Activated T-helper 2 cell treated with anti-CD3 and anti-CD28 coated beads, Interferon-gamma antibody, Interleukin-2, Interleukin-4, amounts not matched to agents 10 μg/mL and 5 μg/mL and 100 μg/mL, durations not matched to agents 14 hours and 24 hours and 36 hours (primary cell): ENCODE measurements around the gene PAIP2. TPM values are rescaled to one million over a fixed set of nuclear protein-coding genes. Genes with fewer than 3 reads are reported as not detected.
"Not testable (repeated sequence)": the region's sequence is repeated elsewhere in the genome, so short reads cannot be mapped to it uniquely, and the experiment has no call there.

Experiments
- DNase-seq: peaks from one replicate; pipeline ENCODE4 v3.0.0; 2021; ENCODE audit warnings: low spot score
- H3K27ac Mint-ChIP-seq: one replicate; pipeline ENCODE4 v1.8.0; 2021; ENCODE audit warnings: mixed read lengths
- H3K27me3 Mint-ChIP-seq: one replicate; pipeline ENCODE4 v1.8.0; 2021; ENCODE audit warnings: low read depth, mixed read lengths
- H3K36me3 Mint-ChIP-seq: one replicate; pipeline ENCODE4 v1.8.0; 2021; ENCODE audit warnings: low read depth, mixed read lengths
- H3K4me1 Mint-ChIP-seq: one replicate; pipeline ENCODE4 v1.8.0; 2021; ENCODE audit warnings: low read depth, mixed read lengths
- H3K4me3 Mint-ChIP-seq: one replicate; pipeline ENCODE4 v1.8.0; 2021; ENCODE audit warnings: low read depth, mild to moderate bottlenecking, moderate library complexity, mixed read lengths
- H3K9me3 Mint-ChIP-seq: one replicate; pipeline ENCODE4 v1.8.0; 2021; ENCODE audit warnings: mixed read lengths
- intact Hi-C: fragments of 100-400 bp; cut with micrococcal nuclease; formaldehyde crosslinking; loops from one replicate; pipeline ENCODE4 v1.15.1; 2023
- total RNA-seq: library from RNA; stranded (reverse); gene quantifications from 2 replicates; pipeline ENCODE4 v1.2.3, GENCODE V29; 2022

PAIP2 gene
- total RNA-seq, 1 donor from 2014 or later, result 98.2 TPM

DNA sequence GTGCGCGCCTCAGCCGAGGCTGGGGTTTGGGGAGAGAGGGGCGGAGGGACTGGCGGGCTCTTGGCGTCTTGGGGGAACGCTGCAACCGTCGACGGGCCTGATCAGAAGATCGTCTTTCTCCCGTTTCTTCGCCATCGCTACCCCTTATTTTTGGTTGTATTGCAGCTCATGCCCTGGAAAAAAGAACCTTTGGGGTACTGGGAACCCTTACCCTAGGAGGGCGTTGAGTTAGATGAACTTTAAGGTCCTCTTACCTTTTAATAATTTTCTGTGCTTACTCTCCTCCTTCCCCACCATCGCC, 719 bp downstream of the PAIP2 start:
- Mint-ChIP-seq H3K4me1 (peaks cover 27% of the 10 kb centered on the region), H3K27me3 (no peaks in the 10 kb centered on the region), H3K4me3 (peak overlapping the region; percentile 93), H3K36me3 (peaks cover 24% of the 10 kb centered on the region), H3K27ac (peak overlapping the region; percentile 98), H3K9me3 (no peaks in the 10 kb centered on the region)
- intact Hi-C loops, result loop anchor here (1.0 kb wide), 1 partner anchor 48 kb away; no protein-coding TSS in a partner anchor
- no peak for DNase-seq

DNA sequence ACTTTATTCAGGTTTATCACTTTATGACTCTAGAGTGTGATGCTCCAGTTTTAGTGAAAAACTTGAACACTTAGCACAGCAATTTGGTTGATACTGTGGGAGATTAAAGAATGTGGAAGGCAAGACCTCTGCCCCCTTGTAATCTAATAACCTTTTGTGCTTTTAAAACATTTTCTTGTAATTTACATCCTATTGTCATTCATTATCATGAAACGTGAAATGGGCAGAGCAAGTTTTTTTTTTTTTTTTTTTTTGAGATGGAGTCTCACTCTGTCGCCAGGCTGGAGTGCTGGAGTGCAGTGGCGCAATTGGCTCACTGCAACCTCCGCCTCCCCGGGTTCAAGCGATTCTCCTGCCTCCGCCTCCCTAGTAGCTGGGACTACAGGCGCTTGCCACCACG, 1.8 kb downstream of the PAIP2 start:
- peaks cover 29% of the 10 kb centered on the region for H3K4me1 Mint-ChIP-seq
- no peaks in the 10 kb centered on the region for H3K27me3 Mint-ChIP-seq
- H3K36me3 Mint-ChIP-seq, result peaks cover 25% of the 10 kb centered on the region
- intact Hi-C loops, result no loop called here
- no peak for DNase-seq
- H3K9me3 Mint-ChIP-seq, result no peaks in the 10 kb centered on the region
- H3K27ac Mint-ChIP-seq, result peak overlapping the region; percentile 98
- peak overlapping the region; percentile 93 for H3K4me3 Mint-ChIP-seq

DNA sequence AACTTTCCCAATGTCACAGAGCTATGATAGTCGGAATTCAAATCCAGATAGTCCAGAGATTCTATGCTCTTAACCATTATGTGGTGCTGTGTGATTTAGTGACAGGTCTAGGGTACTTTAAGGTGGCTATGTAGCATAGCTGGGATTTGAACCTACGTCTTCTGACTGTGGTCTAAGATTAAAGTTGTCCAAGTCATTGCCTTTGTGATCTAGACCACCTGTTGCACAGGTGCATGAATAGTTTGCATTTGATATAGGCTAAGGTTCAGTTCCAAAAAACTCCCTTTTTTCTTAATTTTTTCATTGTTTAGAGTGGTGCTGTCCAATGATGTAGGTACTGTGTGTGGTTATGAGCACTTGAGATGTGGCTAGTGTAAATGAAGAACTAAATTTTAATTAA, 2.5 kb downstream of the PAIP2 start:
- no peaks in the 10 kb centered on the region for H3K9me3 Mint-ChIP-seq
- intact Hi-C loops, result no loop called here
- no peaks in the 10 kb centered on the region for H3K27me3 Mint-ChIP-seq
- peaks cover 32% of the 10 kb centered on the region for H3K4me1 Mint-ChIP-seq
- peaks cover 30% of the 10 kb centered on the region for H3K36me3 Mint-ChIP-seq
- H3K4me3 Mint-ChIP-seq, result peak overlapping the region; percentile 13
- no peak for DNase-seq
- no peak overlapping the region for H3K27ac Mint-ChIP-seq

DNA sequence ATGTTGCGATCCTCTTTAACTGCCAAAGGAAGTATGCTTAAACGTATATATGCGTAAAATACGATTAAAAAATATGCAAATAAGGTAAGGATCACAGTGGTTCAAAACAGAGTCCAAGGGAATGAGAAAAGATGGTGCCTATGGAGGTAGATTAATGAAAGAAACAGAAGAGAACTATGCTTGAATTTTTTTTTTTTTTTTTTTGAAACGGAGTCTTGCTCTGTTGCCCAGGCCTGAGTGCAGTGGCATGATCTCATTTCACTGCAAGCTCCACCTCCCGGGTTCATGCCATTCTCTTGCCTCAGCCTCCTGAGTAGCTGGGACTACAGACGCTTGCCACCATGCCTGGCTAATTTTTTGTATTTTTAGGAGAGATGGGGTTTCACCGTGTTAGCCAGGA, 3.8 kb downstream of the PAIP2 start:
- H3K9me3 Mint-ChIP-seq, H3K4me3 Mint-ChIP-seq, H3K27me3 Mint-ChIP-seq, intact Hi-C loops, H3K27ac Mint-ChIP-seq, DNase-seq: not testable (repeated sequence)
- Mint-ChIP-seq H3K36me3 (peaks cover 30% of the 10 kb centered on the region), H3K4me1 (peaks cover 32% of the 10 kb centered on the region)

DNA sequence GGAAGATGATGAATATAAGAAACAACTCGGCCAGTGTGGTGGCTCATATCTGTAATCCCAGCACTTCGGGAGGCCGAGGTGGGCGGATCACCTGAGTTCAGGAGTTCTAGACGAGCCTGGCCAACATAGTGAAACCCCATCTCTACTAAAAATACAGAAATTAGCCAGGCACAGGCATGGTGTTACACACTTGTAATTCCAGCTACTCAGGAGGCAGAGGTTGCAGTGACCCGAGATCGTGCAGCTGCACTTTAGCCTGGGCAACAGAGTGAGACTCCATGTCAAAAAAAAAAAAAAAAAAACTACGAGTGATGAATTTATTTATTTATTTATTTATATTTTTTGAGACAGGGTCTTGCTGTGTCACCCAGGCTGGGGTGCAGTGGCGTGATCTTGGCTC, 6.2 kb downstream of the PAIP2 start:
- H3K4me3 Mint-ChIP-seq, intact Hi-C loops, H3K9me3 Mint-ChIP-seq, DNase-seq, H3K27me3 Mint-ChIP-seq, H3K27ac Mint-ChIP-seq: not testable (repeated sequence)
- H3K4me1 Mint-ChIP-seq, result peaks cover 24% of the 10 kb centered on the region
- peaks cover 39% of the 10 kb centered on the region for H3K36me3 Mint-ChIP-seq

DNA sequence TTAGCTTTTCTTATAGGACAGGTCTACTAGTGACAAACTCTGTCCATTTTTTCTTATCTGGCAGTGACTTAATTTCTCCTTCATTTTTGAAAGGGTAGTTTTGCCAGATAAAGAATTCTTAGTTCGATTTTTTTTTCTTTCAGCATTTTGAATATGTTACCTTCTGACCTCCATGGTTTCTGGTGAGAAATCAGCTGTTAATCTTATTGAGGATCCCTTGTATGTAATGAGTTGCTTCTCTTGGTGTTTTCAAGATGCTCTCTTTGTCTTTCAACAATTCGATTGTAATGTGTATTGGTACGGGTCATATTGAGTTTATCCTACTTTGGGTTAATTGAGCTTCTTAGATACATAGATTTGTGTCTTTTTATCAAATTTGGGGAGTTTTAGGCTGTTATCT, 12.5 kb downstream of the PAIP2 start:
- intact Hi-C loops, result no loop called here
- H3K4me1 Mint-ChIP-seq, result peaks cover 3% of the 10 kb centered on the region
- no peak for DNase-seq
- peaks cover 45% of the 10 kb centered on the region for H3K36me3 Mint-ChIP-seq
- peaks cover 6% of the 10 kb centered on the region for H3K9me3 Mint-ChIP-seq
- no peak overlapping the region for H3K27ac Mint-ChIP-seq
- no peaks in the 10 kb centered on the region for H3K27me3 Mint-ChIP-seq
- H3K4me3 Mint-ChIP-seq, result no peak overlapping the region

DNA sequence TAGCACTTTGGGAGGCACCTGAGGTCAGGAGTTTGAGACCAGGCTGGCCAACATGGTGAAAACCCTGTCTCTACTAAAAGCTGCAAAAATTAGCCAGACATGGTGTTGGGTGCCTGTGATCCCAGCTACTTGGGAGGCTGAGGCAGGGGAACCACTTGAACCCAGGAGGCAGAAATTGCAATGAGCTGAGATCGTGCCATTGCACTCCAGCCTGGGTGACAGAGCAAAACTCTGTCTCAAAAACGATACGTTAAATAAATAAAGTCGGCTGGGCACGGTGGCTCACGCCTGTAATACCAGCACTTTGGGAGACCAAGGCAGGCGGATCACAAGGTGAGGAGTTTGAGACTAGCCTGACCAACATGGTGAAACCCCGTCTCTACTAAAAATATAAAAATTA, 14.2 kb downstream of the PAIP2 start:
- H3K27ac Mint-ChIP-seq, H3K9me3 Mint-ChIP-seq, H3K4me1 Mint-ChIP-seq, H3K4me3 Mint-ChIP-seq, intact Hi-C loops, DNase-seq, H3K27me3 Mint-ChIP-seq: not testable (repeated sequence)
- peaks cover 52% of the 10 kb centered on the region for H3K36me3 Mint-ChIP-seq

DNA sequence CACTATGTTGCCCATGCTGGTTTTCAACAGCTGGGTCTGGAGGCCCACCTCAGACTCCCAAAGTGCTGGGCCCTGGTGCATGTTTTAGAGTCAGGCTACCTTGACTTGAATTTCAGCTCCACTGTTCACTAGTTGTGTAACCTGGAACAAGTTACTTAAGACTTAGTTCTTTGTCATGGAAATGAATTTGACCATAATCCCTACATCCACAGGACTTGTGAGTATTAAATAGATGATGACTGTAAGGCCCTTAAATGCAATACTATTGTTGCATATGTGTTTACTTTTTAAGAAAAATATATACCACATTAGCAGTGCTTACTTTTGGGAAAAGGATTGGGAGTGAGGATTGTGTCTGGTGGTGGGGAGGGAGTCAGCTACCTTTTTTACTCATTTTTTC, 16.4 kb downstream of the PAIP2 start:
- Mint-ChIP-seq H3K4me3 (no peak overlapping the region), H3K27me3 (no peaks in the 10 kb centered on the region), H3K4me1 (peaks cover 2% of the 10 kb centered on the region), H3K9me3 (peaks cover 6% of the 10 kb centered on the region), H3K27ac (no peak overlapping the region), H3K36me3 (peaks cover 53% of the 10 kb centered on the region)
- intact Hi-C loops, result no loop called here
- DNase-seq, result no peak

DNA sequence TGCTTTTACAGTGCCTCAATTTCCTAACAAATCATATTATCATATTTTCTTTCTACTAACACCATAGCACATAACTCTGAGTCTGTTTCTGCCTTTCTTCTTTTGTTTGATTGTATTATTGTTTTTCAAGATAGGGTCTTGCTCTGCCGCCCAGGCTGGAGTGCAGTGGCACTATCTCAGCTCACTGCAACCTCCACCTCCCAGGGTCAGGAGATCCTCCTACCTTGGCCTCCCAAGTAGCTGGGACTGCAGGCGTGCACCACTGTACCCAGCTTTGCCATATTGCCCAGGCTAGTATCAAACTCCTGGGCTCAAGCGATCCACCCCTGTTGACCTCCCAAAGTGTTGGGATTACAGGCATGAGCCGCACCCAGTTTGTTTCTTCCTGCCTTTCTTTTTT, 18.7 kb downstream of the PAIP2 start:
- no peak overlapping the region for H3K27ac Mint-ChIP-seq
- peaks cover 5% of the 10 kb centered on the region for H3K4me1 Mint-ChIP-seq
- intact Hi-C loops, result no loop called here
- no peak for DNase-seq
- H3K27me3 Mint-ChIP-seq, result no peaks in the 10 kb centered on the region
- peaks cover 55% of the 10 kb centered on the region for H3K36me3 Mint-ChIP-seq
- no peak overlapping the region for H3K4me3 Mint-ChIP-seq
- H3K9me3 Mint-ChIP-seq, result no peaks in the 10 kb centered on the region

DNA sequence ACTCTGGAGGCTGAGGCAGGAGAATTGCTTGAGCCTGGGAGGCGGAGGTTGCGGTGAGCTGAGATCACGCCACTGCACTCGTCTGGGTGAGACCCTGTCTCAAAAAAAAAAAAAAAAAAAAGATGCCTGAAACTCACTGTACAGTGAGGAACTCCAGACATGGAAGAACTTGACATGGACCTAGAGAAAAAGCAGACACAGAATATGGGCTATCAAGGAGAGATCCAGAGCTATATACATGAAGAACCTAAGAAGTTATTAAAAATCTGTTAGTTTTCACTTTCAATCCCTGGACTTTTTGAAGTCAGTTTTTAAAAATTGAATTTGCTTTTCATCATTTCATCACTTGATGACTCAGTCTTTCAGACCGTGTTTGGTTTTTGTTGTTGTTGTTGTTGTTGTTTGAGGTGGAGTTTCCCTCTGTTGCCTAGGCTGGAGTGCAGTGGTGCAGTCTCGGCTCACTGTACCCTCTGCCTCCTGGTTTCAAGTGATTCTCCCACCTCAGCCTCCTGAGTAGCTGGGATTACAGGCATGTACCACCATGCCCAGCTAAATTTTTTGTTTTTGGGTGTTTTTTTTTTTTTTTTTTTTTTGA, 20.3 kb downstream of the PAIP2 start:
- H3K27ac Mint-ChIP-seq, result no peak overlapping the region
- intact Hi-C loops, result no loop called here
- no peak overlapping the region for H3K4me3 Mint-ChIP-seq

DNA sequence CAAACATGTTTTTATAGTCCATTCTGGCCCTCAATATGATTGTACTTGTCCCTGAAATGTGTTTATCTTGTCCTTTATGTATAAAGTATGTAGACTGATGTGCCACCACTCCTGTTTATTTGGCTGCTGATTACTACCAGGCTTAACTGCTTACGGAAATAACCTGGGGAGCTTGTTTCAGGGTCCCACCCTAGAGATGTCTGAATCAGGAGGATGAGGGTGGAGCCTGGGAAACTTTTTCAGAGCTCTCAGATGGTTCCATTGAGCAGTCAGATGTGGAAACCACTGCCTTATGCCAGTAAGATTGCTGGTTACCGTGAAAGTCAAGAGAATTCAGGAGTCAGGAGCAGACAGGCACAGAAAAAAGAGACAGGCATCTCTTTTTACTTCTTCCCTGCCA, 22.3 kb downstream of the PAIP2 start:
- DNase-seq, result no peak
- Mint-ChIP-seq H3K36me3 (peaks cover 55% of the 10 kb centered on the region), H3K4me1 (peaks cover 4% of the 10 kb centered on the region), H3K27me3 (no peaks in the 10 kb centered on the region), H3K27ac (peak overlapping the region; percentile 46), H3K9me3 (no peaks in the 10 kb centered on the region), H3K4me3 (no peak overlapping the region)
- intact Hi-C loops, result no loop called here

More for the DNA sequence above, 20.3 kb downstream of the PAIP2 start:
- Mint-ChIP-seq H3K27me3 (no peaks in the 10 kb centered on the region), H3K4me1 (peaks cover 4% of the 10 kb centered on the region), H3K9me3 (no peaks in the 10 kb centered on the region), H3K36me3 (peaks cover 64% of the 10 kb centered on the region)
- DNase-seq, result no peak

DNA sequence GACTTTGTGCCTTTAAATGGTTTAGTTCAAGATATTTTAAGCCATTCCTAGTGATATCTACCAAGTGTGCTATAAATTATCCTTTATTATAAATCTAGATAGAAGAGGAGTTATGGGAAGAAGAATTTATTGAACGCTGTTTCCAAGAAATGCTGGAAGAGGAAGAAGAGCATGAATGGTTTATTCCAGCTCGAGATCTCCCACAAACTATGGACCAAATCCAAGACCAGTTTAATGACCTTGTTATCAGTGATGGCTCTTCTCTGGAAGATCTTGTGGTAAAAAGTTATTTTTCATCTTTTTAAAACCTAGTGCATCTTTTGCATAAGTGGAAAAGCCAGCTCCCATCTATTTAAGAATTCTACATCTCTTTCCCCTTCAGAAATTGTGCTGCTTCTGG, 22.8 kb downstream of the PAIP2 start:
- no peak for DNase-seq
- Mint-ChIP-seq H3K27ac (no peak overlapping the region), H3K36me3 (peaks cover 59% of the 10 kb centered on the region), H3K4me1 (peaks cover 4% of the 10 kb centered on the region), H3K4me3 (no peak overlapping the region), H3K27me3 (no peaks in the 10 kb centered on the region), H3K9me3 (no peaks in the 10 kb centered on the region)
- intact Hi-C loops, result no loop called here

DNA sequence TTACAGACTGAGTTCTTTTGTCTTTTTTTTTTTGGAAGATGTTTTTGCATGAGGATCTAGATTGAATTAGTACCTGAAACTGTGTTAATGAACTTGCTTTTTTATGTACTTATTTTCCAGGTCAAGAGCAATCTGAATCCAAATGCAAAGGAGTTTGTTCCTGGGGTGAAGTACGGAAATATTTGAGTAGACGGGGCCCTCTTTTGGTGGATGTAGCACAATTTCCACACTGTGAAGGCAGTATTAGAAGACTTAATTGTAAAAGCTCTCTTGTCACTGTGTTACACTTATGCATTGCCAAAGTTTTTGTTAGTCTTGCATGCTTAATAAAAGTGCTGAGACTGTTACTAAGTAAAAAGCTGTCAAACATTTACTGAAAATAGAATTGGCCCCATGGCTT, 27.0 kb downstream of the PAIP2 start:
- H3K36me3 Mint-ChIP-seq, result peaks cover 58% of the 10 kb centered on the region
- H3K27ac Mint-ChIP-seq, result no peak overlapping the region
- intact Hi-C loops, result no loop called here
- H3K9me3 Mint-ChIP-seq, result no peaks in the 10 kb centered on the region
- DNase-seq, result no peak
- H3K4me3 Mint-ChIP-seq, result no peak overlapping the region
- peaks cover 15% of the 10 kb centered on the region for H3K4me1 Mint-ChIP-seq
- H3K27me3 Mint-ChIP-seq, result no peaks in the 10 kb centered on the region

DNA sequence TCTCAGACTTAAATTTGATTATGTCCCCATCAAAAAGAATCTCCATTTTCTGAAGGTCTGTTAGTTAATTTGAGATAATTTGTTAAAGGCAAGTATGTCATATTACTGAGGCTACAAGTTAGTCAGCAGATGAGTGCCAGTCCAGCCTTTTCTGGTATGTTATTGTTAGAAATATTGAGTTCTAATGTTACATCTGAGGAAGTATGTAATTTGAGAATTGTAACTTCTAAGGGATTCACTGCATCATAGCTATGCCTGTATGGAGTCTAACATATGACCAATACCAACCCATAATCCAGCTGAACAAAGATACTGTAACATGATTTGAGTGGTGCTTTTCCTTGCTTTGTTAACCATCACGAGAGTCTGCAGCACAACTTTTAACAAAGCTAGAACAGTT, 27.5 kb downstream of the PAIP2 start:
- DNase-seq, result no peak
- H3K27me3 Mint-ChIP-seq, result no peaks in the 10 kb centered on the region
- intact Hi-C loops, result no loop called here
- no peak overlapping the region for H3K27ac Mint-ChIP-seq
- peaks cover 13% of the 10 kb centered on the region for H3K4me1 Mint-ChIP-seq
- no peaks in the 10 kb centered on the region for H3K9me3 Mint-ChIP-seq
- H3K4me3 Mint-ChIP-seq, result no peak overlapping the region
- H3K36me3 Mint-ChIP-seq, result peaks cover 52% of the 10 kb centered on the region
